Measurements from ENCODE around the gene AURKAIP1.
"Not testable (repeated sequence)": the region's sequence is repeated elsewhere in the genome, so short reads cannot be mapped to it uniquely, and the experiment has no call there.

Gene AURKAIP1

DNA sequence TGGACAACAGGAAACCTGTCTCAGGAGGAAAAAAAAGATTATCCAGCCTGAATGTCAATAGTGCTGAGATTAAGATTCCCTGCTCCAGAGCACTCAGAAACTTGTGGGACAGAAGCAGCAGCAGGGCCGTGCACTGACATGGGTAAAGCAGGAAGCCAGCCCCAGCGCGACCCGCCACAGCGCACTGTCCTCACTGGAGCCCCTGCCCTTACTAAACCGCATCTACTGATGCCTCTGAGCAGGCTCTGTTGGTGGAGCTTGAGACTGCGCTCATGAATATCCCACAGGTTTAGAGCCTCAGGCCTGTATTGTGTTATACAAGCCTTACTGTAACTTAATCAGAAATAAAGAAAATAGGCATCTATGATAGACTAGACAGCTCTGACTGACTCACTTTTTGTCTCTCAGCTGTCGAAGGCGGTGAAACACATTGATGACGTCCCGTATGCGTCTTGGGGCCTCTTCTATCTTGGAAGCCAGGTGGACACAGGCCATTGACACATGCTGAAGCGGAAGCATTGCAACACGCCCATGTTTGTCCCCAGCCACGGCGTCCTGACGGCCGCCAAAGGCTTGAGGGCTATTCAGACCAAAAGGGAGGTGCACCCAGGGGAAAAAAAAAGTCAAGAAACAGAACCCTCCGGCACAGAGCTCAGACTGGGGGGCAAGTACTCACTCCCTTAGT lies 23.0 kb upstream of the AURKAIP1 start:
- Histone ChIP-seq H3K9me3 (ENCODE audit: insufficient read depth, low read depth, low read length) (no peaks in the 10 kb centered on the region), H3K9ac (ENCODE audit: low read depth, low read length) (peak overlapping the region; percentile 98), H3K27me3 (ENCODE audit: insufficient read depth, low read length) (no peaks in the 10 kb centered on the region), H3K4me3 (ENCODE audit: low read length) (peak overlapping the region; percentile 99), H3K36me3 (ENCODE audit: insufficient read depth, low read length) (peaks cover 77% of the 10 kb centered on the region), H3K4me1 (ENCODE audit: insufficient read depth, low read length) (peaks cover 9% of the 10 kb centered on the region), H3K27ac (ENCODE audit: low read depth, low read length) (peak overlapping the region; percentile 91; the same call in 1 of the 2 replicates)
- 69% methylated on average over 19 of the region's 19 CpGs for WGBS

DNA sequence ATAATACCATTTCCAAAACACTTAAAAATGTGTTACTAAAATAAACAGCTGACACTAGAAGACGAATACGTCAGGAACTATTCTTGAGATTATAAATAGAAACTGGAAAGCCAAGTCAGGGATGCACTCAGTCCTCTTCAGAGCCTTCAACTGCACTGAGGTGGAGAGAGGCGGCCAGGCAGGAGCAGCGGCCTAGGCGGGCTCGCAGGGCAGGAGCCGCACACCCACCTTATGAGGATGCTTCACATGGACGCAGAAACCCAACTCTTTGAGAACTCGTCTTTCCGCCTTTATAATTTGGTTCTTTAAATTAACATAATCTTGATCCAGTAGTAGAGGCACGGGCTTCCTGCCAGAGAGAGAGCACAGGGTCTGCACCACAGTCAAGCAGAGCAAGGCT lies 20.2 kb upstream of the AURKAIP1 start:
- no peak overlapping the region for H3K9ac ChIP-seq (ENCODE audit: low read depth, low read length)
- 98% methylated on average over 11 of the region's 11 CpGs for WGBS
- H3K4me1 ChIP-seq (ENCODE audit: insufficient read depth, low read length): peaks cover 9% of the 10 kb centered on the region
- no peak overlapping the region for H3K4me3 ChIP-seq (ENCODE audit: low read length)
- H3K27ac ChIP-seq (ENCODE audit: low read depth, low read length): no peak overlapping the region
- H3K27me3 ChIP-seq (ENCODE audit: insufficient read depth, low read length): no peaks in the 10 kb centered on the region
- H3K9me3 ChIP-seq (ENCODE audit: insufficient read depth, low read depth, low read length): no peaks in the 10 kb centered on the region
- H3K36me3 ChIP-seq (ENCODE audit: insufficient read depth, low read length): peaks cover 77% of the 10 kb centered on the region

DNA sequence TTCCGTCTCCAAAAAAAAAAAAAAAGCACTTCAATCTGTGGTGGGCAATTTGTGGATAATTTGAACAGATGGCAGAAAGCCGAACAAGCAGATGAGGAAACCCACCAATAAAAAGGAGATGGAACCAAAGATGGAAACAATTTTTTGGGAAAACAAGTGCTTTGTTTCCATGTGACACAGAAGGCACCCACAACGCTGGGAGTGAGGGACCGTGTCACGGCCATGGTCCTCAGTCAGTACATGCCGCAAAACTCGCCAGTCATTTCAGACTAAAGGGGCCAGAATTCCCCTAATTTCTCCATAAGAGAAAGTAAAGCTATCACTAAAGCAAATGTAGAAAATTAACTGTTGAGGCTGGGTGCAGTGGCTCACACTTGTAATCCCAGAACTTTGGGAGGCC lies 19.1 kb upstream of the AURKAIP1 start:
- WGBS: 96% methylated on average over 7 of the region's 7 CpGs
- no peaks in the 10 kb centered on the region for H3K9me3 ChIP-seq (ENCODE audit: insufficient read depth, low read depth, low read length)
- H3K27ac ChIP-seq (ENCODE audit: low read depth, low read length): no peak overlapping the region
- no peak overlapping the region for H3K9ac ChIP-seq (ENCODE audit: low read depth, low read length)
- H3K36me3 ChIP-seq (ENCODE audit: insufficient read depth, low read length): peaks cover 88% of the 10 kb centered on the region
- H3K4me1 ChIP-seq (ENCODE audit: insufficient read depth, low read length): peaks cover 9% of the 10 kb centered on the region
- no peak overlapping the region for H3K4me3 ChIP-seq (ENCODE audit: low read length)
- no peaks in the 10 kb centered on the region for H3K27me3 ChIP-seq (ENCODE audit: insufficient read depth, low read length)

DNA sequence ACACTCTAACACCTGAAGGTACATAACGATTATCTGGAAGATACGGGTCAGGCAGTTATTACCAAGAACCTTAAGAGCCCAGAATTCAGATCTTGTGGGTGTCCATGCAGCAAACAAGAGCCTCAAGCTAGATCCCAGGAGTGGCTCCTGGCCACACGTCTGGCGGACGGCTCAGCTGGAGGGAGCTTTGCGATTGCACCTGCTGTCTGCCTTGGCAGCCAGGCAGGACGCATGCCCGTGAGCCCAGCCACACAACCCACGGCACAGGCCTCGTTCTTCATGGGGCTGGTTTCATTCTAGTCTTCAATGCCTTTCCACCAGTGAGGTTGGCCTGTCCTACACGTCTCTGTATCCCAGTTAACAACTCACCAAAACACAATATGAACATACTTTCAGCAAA lies 18.4 kb upstream of the AURKAIP1 start:
- Histone ChIP-seq H3K27me3 (ENCODE audit: insufficient read depth, low read length) (no peaks in the 10 kb centered on the region), H3K9ac (ENCODE audit: low read depth, low read length) (no peak overlapping the region), H3K4me3 (ENCODE audit: low read length) (no peak overlapping the region), H3K4me1 (ENCODE audit: insufficient read depth, low read length) (peaks cover 9% of the 10 kb centered on the region), H3K9me3 (ENCODE audit: insufficient read depth, low read depth, low read length) (no peaks in the 10 kb centered on the region), H3K27ac (ENCODE audit: low read depth, low read length) (no peak overlapping the region), H3K36me3 (ENCODE audit: insufficient read depth, low read length) (peaks cover 95% of the 10 kb centered on the region)
- 96% methylated on average over 11 of the region's 11 CpGs for WGBS

DNA sequence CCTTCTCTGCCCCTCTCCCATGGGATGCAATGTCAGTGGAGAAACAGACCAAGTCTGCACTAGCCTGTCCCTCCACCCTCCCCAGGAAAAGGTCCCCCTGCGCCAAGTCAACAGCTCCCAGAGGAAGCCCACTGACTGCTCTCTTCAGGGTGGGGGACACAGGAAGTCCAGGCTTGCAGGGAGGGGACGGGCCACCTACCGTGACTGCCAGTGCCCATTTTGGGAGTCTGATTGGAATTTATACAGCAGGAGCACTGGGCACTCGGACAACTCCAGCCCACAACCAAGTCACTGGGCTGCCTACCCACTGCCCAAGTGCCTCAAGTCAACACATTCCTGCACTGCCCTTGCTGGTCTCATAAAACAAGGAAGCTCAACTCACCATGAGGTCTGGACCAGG lies 18.0 kb upstream of the AURKAIP1 start:
- peaks cover 95% of the 10 kb centered on the region for H3K36me3 ChIP-seq (ENCODE audit: insufficient read depth, low read length)
- no peak overlapping the region for H3K9ac ChIP-seq (ENCODE audit: low read depth, low read length)
- no peak overlapping the region for H3K27ac ChIP-seq (ENCODE audit: low read depth, low read length)
- no peak overlapping the region for H3K4me3 ChIP-seq (ENCODE audit: low read length)
- H3K4me1 ChIP-seq (ENCODE audit: insufficient read depth, low read length): peaks cover 5% of the 10 kb centered on the region
- H3K27me3 ChIP-seq (ENCODE audit: insufficient read depth, low read length): no peaks in the 10 kb centered on the region
- 93% methylated on average over 4 of the region's 4 CpGs for WGBS
- no peaks in the 10 kb centered on the region for H3K9me3 ChIP-seq (ENCODE audit: insufficient read depth, low read depth, low read length)

DNA sequence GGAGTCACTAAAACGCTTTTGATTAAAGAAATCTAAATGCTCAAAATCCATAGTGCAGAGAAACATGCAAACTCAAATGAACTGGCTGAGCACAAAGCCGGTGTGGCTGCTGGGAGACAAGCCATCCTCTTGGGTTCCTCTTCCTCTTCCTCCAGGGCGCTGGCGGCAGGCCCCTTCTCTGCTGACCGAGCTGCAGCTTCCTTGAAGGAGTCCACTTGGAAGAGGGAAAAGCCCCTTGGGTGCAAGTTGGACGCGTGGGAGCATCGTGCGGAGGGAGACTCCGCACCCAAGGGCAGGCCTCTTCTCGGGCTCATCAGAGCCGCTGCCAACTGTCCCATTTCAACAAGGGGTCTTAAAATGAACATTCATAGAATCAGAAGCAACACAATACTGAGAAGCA lies 16.2 kb upstream of the AURKAIP1 start:
- 97% methylated on average over 12 of the region's 12 CpGs for WGBS

DNA sequence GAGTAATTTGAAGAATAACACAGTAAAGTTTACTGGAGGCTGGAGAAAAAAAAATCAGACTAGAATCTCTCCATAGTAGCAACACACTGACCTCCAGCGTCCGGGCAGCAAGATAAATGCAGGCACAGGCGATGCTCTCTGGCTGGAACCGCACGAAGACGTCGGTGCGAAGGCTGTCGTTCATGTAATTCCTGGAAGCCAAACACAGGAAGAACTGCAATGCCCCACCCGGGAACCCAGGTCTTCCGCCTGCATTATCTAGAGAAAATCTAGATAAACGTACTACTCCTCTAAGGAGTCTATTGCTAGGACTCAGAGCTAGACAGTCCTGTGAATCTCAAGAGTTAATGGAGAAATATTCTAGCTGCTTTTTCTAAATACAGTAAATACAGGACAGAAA lies 15.7 kb upstream of the AURKAIP1 start:
- H3K27ac ChIP-seq (ENCODE audit: low read depth, low read length): no peak overlapping the region
- H3K4me1 ChIP-seq (ENCODE audit: insufficient read depth, low read length): no peaks in the 10 kb centered on the region
- H3K4me3 ChIP-seq (ENCODE audit: low read length): no peak overlapping the region
- H3K27me3 ChIP-seq (ENCODE audit: insufficient read depth, low read length): no peaks in the 10 kb centered on the region
- H3K36me3 ChIP-seq (ENCODE audit: insufficient read depth, low read length): peaks cover 99% of the 10 kb centered on the region
- no peak overlapping the region for H3K9ac ChIP-seq (ENCODE audit: low read depth, low read length)
- H3K9me3 ChIP-seq (ENCODE audit: insufficient read depth, low read depth, low read length): no peaks in the 10 kb centered on the region
- WGBS: 97% methylated on average over 12 of the region's 12 CpGs

More for the DNA sequence above, 16.2 kb upstream of the AURKAIP1 start:
- Histone ChIP-seq H3K4me3 (ENCODE audit: low read length) (no peak overlapping the region), H3K4me1 (ENCODE audit: insufficient read depth, low read length) (no peaks in the 10 kb centered on the region), H3K27me3 (ENCODE audit: insufficient read depth, low read length) (no peaks in the 10 kb centered on the region), H3K27ac (ENCODE audit: low read depth, low read length) (no peak overlapping the region), H3K9me3 (ENCODE audit: insufficient read depth, low read depth, low read length) (no peaks in the 10 kb centered on the region), H3K36me3 (ENCODE audit: insufficient read depth, low read length) (peaks cover 99% of the 10 kb centered on the region), H3K9ac (ENCODE audit: low read depth, low read length) (no peak overlapping the region)

DNA sequence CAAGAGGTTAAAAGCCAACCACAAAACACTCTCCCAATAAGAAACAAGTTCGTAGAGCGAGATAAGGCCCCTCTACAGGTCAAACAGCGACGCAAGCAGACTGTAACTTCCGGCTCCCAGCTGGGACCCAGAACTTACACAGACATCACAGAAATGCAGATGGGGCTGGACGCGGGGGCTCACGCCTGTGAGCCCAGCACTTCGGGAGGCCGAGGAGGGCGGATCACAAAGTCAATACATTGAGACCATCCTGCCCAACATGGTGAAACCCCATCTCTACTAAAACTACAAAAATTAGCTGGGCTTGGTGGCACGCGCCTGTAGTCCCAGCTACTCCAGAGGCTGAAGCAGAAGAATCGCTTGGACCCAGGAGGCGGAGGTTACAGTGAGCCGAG lies 13.1 kb upstream of the AURKAIP1 start:
- Histone ChIP-seq H3K36me3 (ENCODE audit: insufficient read depth, low read length) (peaks cover 78% of the 10 kb centered on the region), H3K9ac (ENCODE audit: low read depth, low read length) (no peak overlapping the region), H3K4me3 (ENCODE audit: low read length) (no peak overlapping the region), H3K9me3 (ENCODE audit: insufficient read depth, low read depth, low read length) (no peaks in the 10 kb centered on the region), H3K27ac (ENCODE audit: low read depth, low read length) (no peak overlapping the region), H3K4me1 (ENCODE audit: insufficient read depth, low read length) (no peaks in the 10 kb centered on the region), H3K27me3 (ENCODE audit: insufficient read depth, low read length) (no peaks in the 10 kb centered on the region)
- 98% methylated on average over 16 of the region's 16 CpGs for WGBS

DNA sequence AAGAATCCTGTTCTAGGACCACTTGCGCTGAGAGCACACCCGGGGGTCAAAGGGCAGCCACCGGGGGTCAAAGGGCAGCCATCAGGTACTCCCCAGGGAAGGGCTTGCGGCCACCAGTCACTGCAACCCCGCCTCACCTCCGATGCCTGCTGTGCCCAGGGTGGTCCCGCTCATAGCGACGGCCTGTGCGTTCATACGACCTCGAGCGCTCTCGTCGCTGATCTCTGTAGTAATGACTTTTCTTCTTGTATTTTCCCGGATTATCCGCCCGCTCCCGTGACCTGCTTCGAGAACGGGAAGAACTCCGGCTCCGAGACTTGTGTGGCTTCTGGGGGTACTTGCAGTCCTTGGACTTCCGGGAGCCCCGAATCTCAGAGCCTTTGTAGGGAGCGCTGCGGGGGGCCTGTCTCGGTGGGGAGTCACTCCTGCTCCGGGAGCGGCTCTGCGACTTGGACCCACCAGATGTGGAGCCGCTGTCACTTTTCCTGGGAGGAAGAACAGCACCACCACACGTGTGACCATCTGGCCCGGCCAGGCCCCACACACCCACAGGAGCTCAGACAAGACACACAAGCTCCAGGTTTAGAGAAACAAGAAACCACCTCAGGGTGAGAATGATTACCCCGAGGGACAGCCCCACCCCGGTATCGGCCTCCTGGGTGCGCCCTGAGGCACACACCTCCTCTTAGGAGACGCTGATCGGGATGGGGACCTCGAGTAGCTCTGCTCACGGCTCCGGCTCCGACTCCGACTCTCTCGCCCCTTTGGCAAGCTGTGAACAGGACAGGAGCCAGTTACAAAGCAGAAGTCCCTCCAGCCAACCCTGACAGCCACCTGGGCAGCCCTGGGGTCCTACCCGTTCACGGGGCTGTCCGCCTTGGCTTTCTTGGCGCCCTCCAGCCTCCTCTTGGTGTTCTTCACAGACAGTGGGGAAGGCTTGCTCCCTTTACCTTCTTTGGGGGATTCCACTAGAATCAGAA lies 12.4 kb upstream of the AURKAIP1 start:
- WGBS: 96% methylated on average over 50 of the region's 50 CpGs

DNA sequence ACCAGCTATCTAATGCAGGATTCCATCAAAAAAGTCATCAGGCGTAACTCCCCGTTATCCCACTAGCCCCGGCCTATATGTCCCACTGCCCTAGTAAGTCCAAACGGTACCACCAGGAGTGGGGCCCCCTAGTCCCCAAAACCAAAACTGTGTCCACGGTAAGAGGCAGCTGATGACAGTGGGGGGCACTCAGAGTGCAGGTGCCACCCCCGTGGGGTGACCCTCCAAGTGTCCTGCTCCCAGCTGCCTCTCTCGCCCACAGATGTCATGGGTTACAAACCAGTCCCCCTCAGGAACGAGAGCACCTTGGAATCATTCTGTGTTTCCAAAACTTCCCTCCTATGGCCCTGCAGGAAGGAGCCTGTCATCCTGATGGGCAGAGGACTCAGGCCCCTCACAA lies 10.9 kb upstream of the AURKAIP1 start:
- Histone ChIP-seq H3K36me3 (ENCODE audit: insufficient read depth, low read length) (peaks cover 57% of the 10 kb centered on the region), H3K4me3 (ENCODE audit: low read length) (no peak overlapping the region)
- 96% methylated on average over 8 of the region's 8 CpGs for WGBS

More for the DNA sequence above, 12.4 kb upstream of the AURKAIP1 start:
- H3K9me3 ChIP-seq (ENCODE audit: insufficient read depth, low read depth, low read length): no peaks in the 10 kb centered on the region
- peaks cover 72% of the 10 kb centered on the region for H3K36me3 ChIP-seq (ENCODE audit: insufficient read depth, low read length)
- no peaks in the 10 kb centered on the region for H3K4me1 ChIP-seq (ENCODE audit: insufficient read depth, low read length)
- no peaks in the 10 kb centered on the region for H3K27me3 ChIP-seq (ENCODE audit: insufficient read depth, low read length)
- no peak overlapping the region for H3K9ac ChIP-seq (ENCODE audit: low read depth, low read length)
- H3K4me3 ChIP-seq (ENCODE audit: low read length): no peak overlapping the region
- H3K27ac ChIP-seq (ENCODE audit: low read depth, low read length): no peak overlapping the region

DNA sequence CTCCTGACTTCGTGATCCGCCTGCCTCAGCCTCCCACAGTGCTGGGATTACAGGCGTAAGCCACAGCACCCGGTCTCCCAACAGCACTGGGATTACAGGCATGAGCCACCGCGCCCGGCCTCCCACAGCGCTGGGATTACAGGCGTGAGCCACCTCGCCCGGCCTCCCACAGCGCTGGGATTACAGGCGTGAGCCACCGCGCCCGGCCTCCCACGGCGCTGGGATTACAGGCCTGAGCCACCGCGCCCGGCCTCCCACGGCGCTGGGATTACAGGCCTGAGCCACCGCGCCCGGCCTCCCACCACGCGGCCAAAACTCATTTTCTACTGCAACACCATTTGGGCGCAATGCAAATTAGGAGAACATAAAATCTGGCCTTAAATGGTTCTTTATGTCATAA lies 10.3 kb upstream of the AURKAIP1 start:
- not testable (repeated sequence) for H3K4me1 ChIP-seq (ENCODE audit: insufficient read depth, low read length); H3K9ac ChIP-seq (ENCODE audit: low read depth, low read length); H3K4me3 ChIP-seq (ENCODE audit: low read length); H3K9me3 ChIP-seq (ENCODE audit: insufficient read depth, low read depth, low read length); H3K27me3 ChIP-seq (ENCODE audit: insufficient read depth, low read length); H3K27ac ChIP-seq (ENCODE audit: low read depth, low read length)
- H3K36me3 ChIP-seq (ENCODE audit: insufficient read depth, low read length): peaks cover 51% of the 10 kb centered on the region
- WGBS: 93% methylated on average over 28 of the region's 29 CpGs

More for the DNA sequence above, 10.9 kb upstream of the AURKAIP1 start:
- H3K27ac ChIP-seq (ENCODE audit: low read depth, low read length): no peak overlapping the region
- no peaks in the 10 kb centered on the region for H3K4me1 ChIP-seq (ENCODE audit: insufficient read depth, low read length)
- H3K27me3 ChIP-seq (ENCODE audit: insufficient read depth, low read length): no peaks in the 10 kb centered on the region
- H3K9ac ChIP-seq (ENCODE audit: low read depth, low read length): no peak overlapping the region
- H3K9me3 ChIP-seq (ENCODE audit: insufficient read depth, low read depth, low read length): no peaks in the 10 kb centered on the region

All from HUES64 (cell line).